Measurements from ENCODE around the gene SLC22A31.

GRCh38 chr16:89246383-89246902, 46.1 kb upstream of the SLC22A31 start:
- peak in 1 of 4 experiments; percentile 18 for TF ChIP-seq CTCF (IDR thresholded peaks at IDR 0.05)
- no peak for TF ChIP-seq POLR2A (IDR thresholded peaks at IDR 0.05)
- TF ChIP-seq POLR2AphosphoS5 (IDR thresholded peaks at IDR 0.05) = no peak
